OCI-LY3 (cell line): Measurements from ENCODE around the gene CYP17A1.

Experiments used
- H2AFZ ChIP-seq: fragments of 200-600, 300-600 bp; shearing (Covaris generic); 2 replicates; pipeline ENCODE4 v1.6.0; 2014; ENCODE audit warnings: antibody characterized with exemption, low read depth, low read length
- H3K27ac ChIP-seq: fragments of 200-600, 300-600 bp; sonication (generic); 2 replicates; pipeline ENCODE4 v1.5.1; 2014; ENCODE audit warnings: mild to moderate bottlenecking, low read length, moderate library complexity, mixed read lengths
- H3K27me3 ChIP-seq: fragments of 200-600, 300-600 bp; sonication (generic); 2 replicates; pipeline ENCODE4 v1.6.1; 2014; ENCODE audit warnings: low read depth, low read length, mixed read lengths
- H3K36me3 ChIP-seq: fragments of 200-600, 300-600 bp; sonication (generic); replicated peaks from 2 replicates; pipeline ENCODE3; 2014; ENCODE audit warnings: low read depth, low read length, mixed read lengths
- H3K4me1 ChIP-seq: fragments of 300-600, 200-600 bp; sonication (generic); 2 replicates; pipeline ENCODE4 v1.6.1; 2014; ENCODE audit warnings: low read length, mixed read lengths
- H3K4me2 ChIP-seq: fragments of 200-600, 300-600 bp; sonication (generic); 2 replicates; pipeline ENCODE4 v1.6.1; 2014; ENCODE audit warnings: low read length, mixed read lengths
- H3K4me3 ChIP-seq: fragments of 300-600, 200-600 bp; sonication (generic); 2 replicates; pipeline ENCODE4 v1.5.1; 2014; ENCODE audit warnings: antibody characterized with exemption, mild to moderate bottlenecking, low read length, moderate library complexity
- H3K79me2 ChIP-seq: fragments of 300-600, 200-600 bp; shearing (Covaris generic); 2 replicates; pipeline ENCODE4 v1.6.1; 2014; ENCODE audit warnings: mild to moderate bottlenecking, low read length, mixed read lengths
- H3K9ac ChIP-seq: fragments of 300-600, 200-600 bp; shearing (Covaris generic); 2 replicates; pipeline ENCODE4 v1.6.0; 2014; ENCODE audit warnings: mild to moderate bottlenecking, low read length, moderate library complexity
- H3K9me3 ChIP-seq: fragments of 200-600, 300-600 bp; shearing (Covaris generic); 2 replicates; pipeline ENCODE4 v1.6.1; 2014; ENCODE audit warnings: low read length, mixed read lengths; ENCODE audit not compliant: insufficient read depth
- H4K20me1 ChIP-seq: fragments of 200-600, 300-600 bp; sonication (generic); 2 replicates; pipeline ENCODE4 v1.6.1; 2016; ENCODE audit warnings: low read length, mixed read lengths; ENCODE audit not compliant: insufficient read depth
- EZH2phosphoT487 ChIP-seq: fragments of 200-600 bp; shearing (Covaris generic); IDR thresholded peaks from 2 replicates; pipeline ENCODE4 v1.6.1; 2018; ENCODE audit warnings: antibody characterized with exemption, mixed run types, low read depth
- TF ChIP-seq, protein P1 (sequence below): fragments of 200-600, 300-600 bp; sonication (generic); IDR thresholded peaks from 2 replicates; pipeline ENCODE4 v1.5.1; 2014; ENCODE audit warnings: antibody characterized with exemption, low read length, low read depth

The CYP17A1 gene

GRCh38 chr10:102795453-102796406 is 41.5 kb downstream of the CYP17A1 start:
- Histone ChIP-seq H3K79me2 (no peaks in the 10 kb centered on the region), H3K4me1 (peaks cover 21% of the 10 kb centered on the region), H3K9me3 (no peaks in the 10 kb centered on the region), H3K4me3 (peak overlapping the region; percentile 66), H4K20me1 (no peaks in the 10 kb centered on the region), H3K9ac (peak overlapping the region; percentile 36; the same call in 1 of the 2 replicates), H3K27me3 (no peaks in the 10 kb centered on the region), H3K27ac (peak overlapping the region; percentile 81), H3K4me2 (peak overlapping the region; percentile 89), H2AFZ (peak overlapping the region; percentile 32; the same call in 1 of the 2 replicates), H3K36me3 (no peaks in the 10 kb centered on the region)
- TF ChIP-seq, protein P1, sequence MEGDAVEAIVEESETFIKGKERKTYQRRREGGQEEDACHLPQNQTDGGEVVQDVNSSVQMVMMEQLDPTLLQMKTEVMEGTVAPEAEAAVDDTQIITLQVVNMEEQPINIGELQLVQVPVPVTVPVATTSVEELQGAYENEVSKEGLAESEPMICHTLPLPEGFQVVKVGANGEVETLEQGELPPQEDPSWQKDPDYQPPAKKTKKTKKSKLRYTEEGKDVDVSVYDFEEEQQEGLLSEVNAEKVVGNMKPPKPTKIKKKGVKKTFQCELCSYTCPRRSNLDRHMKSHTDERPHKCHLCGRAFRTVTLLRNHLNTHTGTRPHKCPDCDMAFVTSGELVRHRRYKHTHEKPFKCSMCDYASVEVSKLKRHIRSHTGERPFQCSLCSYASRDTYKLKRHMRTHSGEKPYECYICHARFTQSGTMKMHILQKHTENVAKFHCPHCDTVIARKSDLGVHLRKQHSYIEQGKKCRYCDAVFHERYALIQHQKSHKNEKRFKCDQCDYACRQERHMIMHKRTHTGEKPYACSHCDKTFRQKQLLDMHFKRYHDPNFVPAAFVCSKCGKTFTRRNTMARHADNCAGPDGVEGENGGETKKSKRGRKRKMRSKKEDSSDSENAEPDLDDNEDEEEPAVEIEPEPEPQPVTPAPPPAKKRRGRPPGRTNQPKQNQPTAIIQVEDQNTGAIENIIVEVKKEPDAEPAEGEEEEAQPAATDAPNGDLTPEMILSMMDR, result no peak
- no peak for TF ChIP-seq EZH2phosphoT487

DNA sequence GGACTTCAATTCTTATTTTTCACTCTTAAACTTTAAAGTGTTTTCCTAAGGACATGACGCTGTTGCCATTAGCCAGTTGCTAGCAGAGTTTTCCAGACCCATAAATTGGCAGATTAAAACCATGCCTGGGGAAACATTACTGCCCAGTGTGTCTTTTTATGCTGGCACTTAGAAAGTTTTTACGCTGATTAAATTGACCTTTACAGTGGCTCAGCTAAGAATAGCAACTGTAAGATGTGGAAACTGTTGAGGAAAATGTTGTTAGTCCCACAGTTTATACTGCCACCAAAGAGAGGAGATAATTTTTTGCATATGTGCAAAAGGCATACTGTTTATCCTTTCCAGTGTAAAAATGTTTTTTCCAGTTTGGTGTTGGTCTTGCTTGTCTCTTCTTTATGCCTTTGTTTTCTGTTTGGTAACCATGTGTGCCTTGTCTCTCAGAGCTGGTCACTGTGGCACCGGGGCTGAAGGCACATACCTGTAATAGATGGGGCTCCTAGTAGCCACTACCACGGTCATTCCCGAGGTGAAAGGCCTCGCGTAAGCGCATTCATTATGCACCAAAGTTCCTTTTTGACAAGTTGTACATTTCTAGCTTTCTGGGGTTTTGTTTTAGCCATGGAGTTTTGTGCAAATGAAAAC is 45.3 kb downstream of the CYP17A1 start:
- Histone ChIP-seq H3K9me3 (no peaks in the 10 kb centered on the region), H3K9ac (no peak overlapping the region), H3K79me2 (no peaks in the 10 kb centered on the region), H3K36me3 (no peaks in the 10 kb centered on the region), H3K4me2 (no peak overlapping the region), H3K4me1 (peaks cover 17% of the 10 kb centered on the region), H3K27me3 (no peaks in the 10 kb centered on the region), H4K20me1 (no peaks in the 10 kb centered on the region), H2AFZ (no peak overlapping the region), H3K4me3 (no peak overlapping the region), H3K27ac (no peak overlapping the region)
- TF ChIP-seq, protein P1, result no peak
- TF ChIP-seq EZH2phosphoT487, result no peak

GRCh38 chr10:102785818-102786217 is 51.4 kb downstream of the CYP17A1 start:
- Histone ChIP-seq H3K36me3 (no peaks in the 10 kb centered on the region), H3K27me3 (no peaks in the 10 kb centered on the region), H3K79me2 (no peaks in the 10 kb centered on the region), H3K4me3 (no peak overlapping the region), H3K4me1 (no peaks in the 10 kb centered on the region), H3K9ac (no peak overlapping the region), H2AFZ (no peak overlapping the region), H3K27ac (no peak overlapping the region), H3K9me3 (no peaks in the 10 kb centered on the region), H4K20me1 (no peaks in the 10 kb centered on the region), H3K4me2 (no peak overlapping the region)
- TF ChIP-seq, protein P1, result no peak
- TF ChIP-seq EZH2phosphoT487, result no peak

DNA sequence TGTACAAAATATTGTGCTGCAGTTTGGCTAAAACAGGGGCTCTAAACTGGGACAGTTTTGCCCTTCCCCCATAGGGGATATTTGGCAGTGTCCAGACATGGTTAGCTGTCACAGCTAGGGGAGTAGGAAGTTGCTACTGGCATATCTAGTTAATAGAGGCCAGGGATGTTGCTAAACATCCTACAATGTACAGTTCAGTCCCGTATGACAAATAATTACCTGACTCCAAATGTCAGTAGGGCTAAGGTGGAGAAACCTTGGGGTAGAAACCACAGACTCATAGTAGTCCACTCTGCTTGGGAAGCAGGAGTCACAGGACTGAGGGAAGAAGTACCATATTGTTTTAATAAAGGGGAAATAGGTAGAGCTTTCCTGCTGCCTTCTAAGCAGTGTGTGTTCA is 53.6 kb downstream of the CYP17A1 start:
- Histone ChIP-seq H3K9ac (no peak overlapping the region), H4K20me1 (no peaks in the 10 kb centered on the region), H3K27me3 (no peaks in the 10 kb centered on the region), H3K4me1 (no peaks in the 10 kb centered on the region), H3K27ac (no peak overlapping the region), H3K36me3 (no peaks in the 10 kb centered on the region), H2AFZ (no peak overlapping the region), H3K4me2 (no peak overlapping the region), H3K79me2 (no peaks in the 10 kb centered on the region), H3K4me3 (no peak overlapping the region), H3K9me3 (no peaks in the 10 kb centered on the region)
- TF ChIP-seq, protein P1, result no peak
- no peak for TF ChIP-seq EZH2phosphoT487
